T-helper 2 cell treated with Interferon-gamma antibody and Interleukin-4, amounts not matched to agents 100 ng/mL and 5 ng/mL, for 36 hours (primary cell): ENCODE data around the gene ITPR2. TPM values are rescaled to one million over a fixed set of nuclear protein-coding genes. Genes with fewer than 3 reads are reported as not detected.

Experiments
- intact Hi-C: fragments of 100-400 bp; cut with micrococcal nuclease; formaldehyde crosslinking; loops from one replicate; pipeline ENCODE4 v1.15.1; 2023
- total RNA-seq: library from RNA; stranded (reverse); gene quantifications from 2 replicates; pipeline ENCODE4 v1.2.3, GENCODE V29; 2022

The ITPR2 gene
- total RNA-seq, 1 donor from 2014 or later, result 40.2 TPM

DNA sequence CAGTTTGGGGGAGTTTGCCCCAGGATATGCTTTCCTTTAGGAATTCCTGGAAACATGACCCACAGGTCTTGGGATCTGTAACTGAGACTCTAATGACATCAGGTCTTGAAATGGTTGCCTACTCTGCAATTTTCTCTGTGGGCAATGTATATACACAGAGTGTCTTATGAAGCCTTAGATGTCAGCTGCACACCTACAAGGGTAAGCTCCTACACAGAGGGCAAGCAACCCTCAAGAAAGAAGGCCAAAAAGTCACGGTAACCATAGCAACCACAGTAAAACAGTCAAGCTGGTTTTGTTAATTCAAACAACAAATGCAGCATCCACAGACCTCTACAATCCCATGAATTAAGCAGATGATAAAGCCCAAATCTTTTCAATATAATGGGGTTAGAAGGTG is 344.6 kb downstream of the ITPR2 start:
- intact Hi-C loops, result no loop called here

DNA sequence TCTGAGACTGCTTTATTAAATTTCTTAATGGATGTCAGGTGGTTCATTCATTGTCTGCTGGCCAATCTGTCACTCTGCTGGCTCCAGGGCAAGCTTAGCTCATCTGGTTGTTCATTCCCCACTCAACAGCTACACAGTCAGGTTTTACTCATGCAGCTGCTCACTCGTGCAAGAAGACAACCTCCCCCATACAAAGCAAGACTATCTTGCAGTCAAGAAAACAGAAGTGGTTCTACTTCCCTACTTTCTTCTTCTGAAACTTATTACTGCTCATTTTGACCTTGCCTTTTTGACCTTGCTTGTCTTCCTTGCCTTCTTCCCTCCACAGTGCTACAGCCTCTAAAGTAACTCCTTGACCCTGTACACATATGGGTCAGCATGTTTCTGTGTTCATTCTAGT is 359.7 kb downstream of the ITPR2 start:
- intact Hi-C loops, result no loop called here

DNA sequence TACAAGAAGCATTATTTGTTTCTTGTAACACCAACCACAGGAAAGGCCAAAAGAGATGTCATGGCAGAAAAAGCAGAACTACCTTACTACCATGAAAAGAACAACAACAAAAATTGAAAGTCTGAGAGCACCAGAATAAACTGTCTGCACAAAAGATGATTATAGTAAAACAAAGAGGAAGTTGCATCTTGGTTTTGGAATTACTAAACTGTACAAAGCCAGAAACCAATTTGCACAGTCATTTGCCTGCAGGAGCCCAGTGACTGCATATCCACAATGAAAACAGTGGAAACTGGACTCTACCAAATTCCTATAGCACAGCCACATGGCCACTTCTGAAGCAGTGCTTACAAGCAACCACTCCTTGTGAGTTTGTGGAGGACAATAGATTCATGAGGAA is 361.4 kb downstream of the ITPR2 start:
- intact Hi-C loops, result no loop called here

DNA sequence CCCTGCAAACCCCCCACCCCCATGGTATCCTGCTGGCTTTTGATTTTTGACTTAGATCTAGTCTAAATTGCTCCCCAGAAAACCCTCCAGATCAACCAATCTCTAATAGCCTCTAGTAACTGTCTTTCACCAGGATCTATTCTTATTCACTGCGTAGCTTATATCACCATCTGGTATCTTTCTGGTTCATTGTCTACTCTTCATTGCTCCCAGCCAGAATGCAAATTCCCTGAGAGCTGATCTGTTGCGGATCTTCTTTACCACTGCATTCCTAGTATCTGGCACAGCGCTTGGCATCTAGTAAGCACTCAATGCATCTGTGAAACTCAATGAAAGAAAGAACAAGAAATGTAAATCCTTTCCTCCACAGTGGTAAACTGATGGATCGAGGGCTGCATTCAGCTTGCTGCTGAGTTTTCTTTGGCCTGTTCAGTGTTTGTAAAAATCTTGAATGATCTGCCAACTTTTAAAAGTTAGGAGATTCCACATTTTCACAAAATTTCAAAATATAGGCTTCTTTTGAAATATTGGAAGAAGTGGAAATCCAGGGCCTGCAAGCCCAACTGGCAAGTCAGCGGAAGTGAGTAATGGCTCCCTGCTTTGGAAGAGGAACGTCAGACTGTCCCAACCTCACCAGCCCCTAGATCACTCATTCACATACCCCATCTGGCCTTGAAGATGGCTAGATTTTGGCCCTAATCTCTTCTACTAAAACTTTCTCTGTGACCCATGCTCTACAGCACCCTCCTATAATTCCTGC is 363.4 kb downstream of the ITPR2 start:
- intact Hi-C loops, result no loop called here

DNA sequence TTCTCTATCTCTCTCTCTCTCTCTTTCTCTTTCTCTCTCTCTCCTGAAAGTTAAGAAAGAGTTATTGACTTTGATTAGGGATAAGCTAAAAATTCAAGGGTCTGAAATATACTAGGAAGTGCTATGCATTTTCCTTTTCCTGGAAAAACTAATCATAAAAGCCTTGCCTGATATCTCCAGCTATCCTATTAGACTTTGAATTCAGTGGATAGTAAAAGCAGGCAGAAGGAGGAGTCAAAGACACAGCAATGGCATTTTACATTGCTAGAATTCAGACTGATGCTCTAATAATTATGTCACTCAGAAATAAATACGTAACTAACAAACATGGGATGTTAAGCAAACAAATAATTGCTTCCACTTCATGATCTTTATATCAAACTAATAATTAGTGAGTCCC is 365.6 kb downstream of the ITPR2 start:
- intact Hi-C loops, result no loop called here

DNA sequence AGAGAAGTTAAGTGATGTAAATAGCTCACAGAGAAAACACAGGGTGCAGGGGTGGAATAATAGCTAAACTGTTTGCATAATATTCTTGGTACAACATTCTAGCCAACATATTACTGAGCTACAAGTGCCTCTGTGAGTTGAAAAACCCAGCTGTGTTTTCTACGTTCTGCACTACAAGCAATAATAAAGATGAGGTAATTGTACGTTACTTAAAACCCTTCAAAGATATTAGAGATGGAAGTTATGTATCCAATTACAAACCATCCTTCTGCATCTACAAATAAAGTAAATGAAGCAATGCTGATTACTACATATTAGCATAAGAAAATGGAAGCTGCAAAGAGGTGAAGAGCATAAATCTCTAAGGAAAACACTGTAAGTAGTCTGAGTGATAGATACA is 366.3 kb downstream of the ITPR2 start:
- intact Hi-C loops, result no loop called here

DNA sequence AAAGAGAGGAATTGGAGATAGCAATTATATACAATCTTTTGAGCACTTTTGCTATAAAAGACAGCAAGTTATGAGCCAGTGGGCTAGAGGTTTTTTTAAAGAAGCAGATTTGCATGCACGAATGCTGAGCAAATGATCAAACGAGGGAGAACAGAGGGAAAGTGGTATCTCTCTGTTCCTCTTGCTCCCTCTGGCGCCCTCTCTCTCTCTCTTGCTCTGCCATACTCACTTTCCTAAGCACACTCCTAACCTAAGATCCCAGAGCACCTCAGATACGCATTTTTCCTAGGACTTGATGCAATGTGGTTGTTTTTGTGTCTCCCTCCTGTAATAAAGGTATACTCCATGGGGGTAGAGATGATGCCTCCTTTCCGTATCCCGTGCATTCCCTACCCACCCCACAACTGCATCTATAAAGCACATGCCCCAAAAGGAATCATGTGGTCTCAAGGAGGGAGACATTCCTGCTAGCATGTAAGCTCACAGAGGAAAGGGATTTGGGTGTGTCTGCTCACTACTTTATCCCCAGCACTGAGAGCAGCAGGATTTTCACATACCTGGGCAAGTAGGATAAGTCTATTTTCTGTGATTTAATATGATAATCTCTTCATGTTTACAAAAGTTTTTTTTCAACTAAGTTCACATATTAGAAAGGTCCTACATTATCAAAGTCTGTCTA is 367.4 kb downstream of the ITPR2 start:
- intact Hi-C loops, result no loop called here

DNA sequence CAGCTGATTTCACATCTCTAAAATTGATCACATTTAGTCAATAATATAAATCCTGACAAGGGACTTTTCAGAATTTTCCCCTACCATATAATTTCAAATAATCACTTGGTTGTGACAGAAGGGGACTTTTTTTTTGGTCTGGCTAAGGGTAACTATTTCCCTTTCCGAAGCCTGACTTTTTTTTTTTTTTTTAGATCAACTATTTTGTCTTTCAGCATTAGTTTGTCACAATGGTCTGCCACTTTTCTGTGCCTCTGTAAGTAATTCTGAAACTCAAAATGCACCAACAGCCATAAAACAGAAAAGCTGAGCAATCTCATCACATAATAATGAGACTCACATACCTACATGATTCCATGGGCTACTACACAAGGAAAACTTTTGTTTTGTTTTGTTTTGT is 371.2 kb downstream of the ITPR2 start:
- intact Hi-C loops, result no loop called here

DNA sequence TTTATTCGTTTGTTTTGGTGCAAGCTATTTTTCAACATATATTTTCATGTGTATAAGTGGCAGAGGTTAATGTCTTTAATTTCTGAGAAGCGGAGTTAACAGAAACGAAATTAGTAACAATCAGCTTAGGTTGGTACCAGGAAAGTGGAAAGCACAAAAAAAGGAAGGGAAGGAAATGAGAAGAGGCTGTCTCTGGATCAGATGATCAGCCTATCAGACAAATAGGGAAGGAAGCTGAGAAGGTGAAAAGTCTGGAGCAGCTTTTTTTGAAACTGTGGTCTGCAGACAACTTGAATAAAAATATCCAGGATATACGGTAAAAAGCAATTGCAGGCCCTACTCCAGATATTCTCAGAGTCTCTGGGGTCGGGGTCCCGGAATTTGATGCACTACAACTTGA is 372.6 kb downstream of the ITPR2 start:
- intact Hi-C loops, result no loop called here

DNA sequence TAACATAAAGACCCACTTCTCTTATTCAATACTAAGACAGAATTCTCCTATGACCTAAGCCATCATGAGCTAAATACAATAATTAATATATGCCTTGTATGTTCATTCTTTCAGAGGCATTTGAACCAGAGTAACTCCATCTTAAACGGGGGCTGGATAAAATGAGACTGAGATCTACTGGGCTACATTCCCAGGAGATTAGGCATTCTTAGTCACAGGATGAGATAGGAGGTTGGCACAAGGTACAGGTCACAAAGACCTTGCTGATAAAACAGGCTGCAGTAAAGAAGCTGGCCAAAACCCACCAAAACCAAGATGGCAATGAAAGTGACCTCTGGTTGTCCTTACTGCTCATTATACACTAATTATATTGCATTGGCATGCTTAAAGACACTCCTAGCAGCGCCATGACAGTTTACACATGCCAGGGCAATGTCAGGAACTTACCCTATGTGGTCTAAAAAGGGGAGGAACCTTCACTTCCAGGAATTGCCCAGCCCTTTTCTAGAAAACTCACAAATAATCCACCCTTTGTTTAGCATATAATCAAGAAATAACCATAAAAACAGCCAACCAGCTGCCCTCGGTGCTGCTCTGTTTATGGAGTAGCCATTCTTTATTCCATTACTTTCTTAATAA is 376.9 kb downstream of the ITPR2 start:
- intact Hi-C loops, result no loop called here

DNA sequence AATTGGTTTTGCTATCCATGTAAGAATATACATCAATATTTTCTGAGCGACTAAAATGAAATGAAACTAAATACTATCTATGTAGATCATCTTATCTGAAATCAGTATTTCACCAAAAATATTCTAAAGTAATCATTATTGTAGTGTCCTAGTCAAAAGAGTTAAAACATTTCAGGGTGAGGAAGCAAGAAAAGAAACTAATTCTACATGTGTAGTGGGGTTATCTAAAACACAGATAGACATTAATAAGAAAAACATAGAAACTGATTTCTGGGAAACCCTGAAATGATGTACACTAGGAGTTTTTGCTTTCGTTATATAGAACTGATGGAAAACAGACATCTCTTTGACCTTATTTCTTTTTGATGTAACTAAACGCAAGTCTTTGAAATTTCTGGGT is 379.7 kb downstream of the ITPR2 start:
- intact Hi-C loops, result no loop called here

DNA sequence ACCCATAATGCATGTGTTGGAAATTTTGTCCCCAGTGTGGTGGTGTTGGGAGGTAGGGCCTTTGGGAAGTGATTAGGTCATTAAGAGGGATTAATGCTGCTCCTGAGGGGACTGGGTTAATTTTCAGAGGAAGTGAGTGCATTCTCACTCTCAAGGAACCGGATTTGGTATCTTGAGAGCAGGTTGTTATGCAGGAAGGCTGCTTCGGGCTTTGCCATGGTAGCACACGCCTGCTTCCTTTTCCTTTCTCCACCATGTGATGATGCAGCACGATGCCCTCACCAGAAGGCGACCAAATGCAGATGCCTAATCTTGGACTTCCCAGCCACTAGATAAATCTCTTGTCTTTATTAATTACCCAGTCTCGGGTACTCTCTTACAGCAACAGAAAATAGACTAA is 380.5 kb downstream of the ITPR2 start:
- intact Hi-C loops, result no loop called here

DNA sequence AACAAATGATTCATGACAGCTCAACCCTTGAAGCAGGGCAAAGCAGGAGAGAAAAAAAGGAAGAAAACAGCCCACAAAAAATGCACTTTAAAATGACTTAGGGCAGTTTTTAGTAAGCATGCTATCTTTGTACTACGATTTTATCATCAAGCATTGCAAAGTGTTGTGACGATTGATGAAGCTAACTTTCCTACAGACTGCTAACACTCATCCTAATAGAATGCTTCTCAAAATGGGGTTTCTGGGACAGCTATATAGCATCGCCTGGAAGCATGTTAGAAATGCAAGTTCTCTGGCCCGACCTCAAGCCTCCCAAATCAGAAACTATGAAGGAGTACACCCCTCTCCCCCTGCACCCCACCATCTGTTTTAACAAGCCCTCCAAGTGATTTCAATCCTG is 381.2 kb downstream of the ITPR2 start:
- intact Hi-C loops, result no loop called here

DNA sequence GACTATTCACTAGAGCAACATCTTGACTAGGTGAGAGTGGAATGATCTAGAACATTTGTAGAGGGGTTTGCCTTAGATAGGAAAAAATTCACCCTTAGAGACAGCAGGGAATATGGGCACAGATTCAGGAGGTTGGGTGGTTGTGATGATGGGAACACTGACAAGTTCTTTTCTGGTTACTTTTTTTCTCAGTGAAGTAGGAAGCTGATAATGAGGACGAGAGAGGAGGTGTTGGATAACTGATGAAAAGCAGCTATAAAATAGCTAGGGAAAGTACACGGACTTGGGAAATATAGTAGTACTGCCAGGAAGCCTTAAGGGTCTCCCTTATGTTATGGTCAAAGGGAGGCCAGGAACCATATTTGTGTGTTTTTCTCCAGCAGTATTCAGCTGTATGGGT is 387.1 kb downstream of the ITPR2 start:
- intact Hi-C loops, result no loop called here

DNA sequence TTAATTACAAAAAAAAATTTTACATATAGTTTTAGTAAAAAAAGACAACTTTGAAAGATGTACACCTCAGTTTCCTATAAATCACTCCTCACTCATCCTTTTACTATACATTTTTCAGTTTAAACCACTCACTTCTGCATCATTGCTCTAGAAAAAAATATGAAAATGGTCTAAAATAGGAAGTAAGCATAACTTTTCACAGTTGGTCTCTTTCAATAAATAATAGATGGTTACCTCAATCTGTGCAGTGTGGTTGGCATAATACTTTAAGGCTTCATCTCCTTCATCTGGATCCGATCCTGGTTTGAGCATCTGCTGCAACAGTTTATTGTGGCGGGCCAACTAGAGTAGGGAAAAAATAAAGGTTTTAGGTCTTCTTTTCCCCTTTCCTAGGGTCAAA is 389.7 kb downstream of the ITPR2 start:
- intact Hi-C loops, result no loop called here

DNA sequence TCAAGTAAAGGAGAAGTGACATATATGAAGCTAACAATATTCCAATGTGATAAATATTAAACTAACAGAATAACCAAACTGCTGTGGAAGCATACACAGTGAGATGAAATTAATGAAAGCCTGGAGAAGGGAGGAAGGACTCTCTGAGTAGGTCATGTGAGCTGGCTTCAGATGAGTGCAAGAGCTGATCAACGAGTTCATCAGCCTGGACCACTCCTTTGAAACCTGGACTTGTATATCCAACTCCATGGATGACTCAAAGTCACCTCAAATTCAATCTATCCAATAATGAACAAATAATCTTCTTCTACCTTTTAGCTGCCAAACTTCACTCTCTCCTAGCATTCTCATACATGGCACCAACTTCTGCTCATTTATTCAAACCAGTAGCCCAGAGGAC is 391.6 kb downstream of the ITPR2 start:
- intact Hi-C loops, result no loop called here

DNA sequence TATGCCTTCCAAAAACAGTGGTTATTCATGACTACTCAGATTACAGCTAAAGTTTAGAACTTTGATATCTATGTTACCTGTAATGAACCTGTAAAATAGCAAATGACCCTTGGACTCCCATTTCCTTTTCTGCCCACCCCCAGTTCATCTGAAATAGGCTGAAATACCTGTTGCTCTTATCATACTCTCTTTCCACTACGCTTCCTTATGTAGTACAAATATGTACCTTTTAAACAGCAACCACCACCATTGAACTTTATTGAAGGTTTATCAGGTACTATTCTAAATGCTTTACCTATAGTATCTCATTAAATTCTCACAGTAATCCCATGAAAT is 398.0 kb downstream of the ITPR2 start:
- intact Hi-C loops, result loop anchor here (10.0 kb wide), 1 partner anchor 180 kb away; no protein-coding TSS in a partner anchor

DNA sequence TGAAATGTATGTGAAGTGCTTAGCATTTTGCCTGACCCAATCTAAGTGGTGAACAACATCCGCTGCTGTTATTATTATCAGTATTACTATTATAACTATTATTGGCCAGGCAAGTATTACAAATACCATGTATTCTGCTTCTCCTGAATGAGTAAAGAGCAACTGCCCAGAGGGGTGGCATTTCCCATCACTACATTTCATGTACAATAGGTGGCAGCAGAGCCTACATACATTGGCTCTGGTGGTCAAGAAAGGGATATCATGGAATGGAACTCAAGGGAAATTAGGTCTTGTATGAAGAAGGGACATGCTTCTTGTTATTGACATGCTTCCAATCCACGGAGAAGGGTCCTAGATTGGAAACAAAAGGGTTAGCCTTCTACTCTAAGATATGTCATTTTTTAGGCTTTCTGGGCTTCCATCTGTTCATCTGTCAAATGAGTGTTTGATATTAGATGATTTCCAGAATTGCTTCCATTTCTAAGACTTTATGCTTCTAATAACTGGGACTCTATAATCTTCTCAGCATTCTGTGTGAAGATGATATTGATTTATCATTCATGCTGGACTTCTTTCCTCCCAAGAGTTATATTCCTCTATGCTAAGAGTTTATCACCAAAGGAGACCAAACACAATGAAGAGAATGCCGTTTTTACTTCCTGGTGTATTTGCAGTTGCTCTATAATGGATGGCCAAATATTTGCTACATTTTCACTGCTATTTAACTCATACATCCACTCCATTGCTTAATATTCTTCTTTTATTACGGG is 398.5 kb downstream of the ITPR2 start:
- intact Hi-C loops, result loop anchor here (10.0 kb wide), 1 partner anchor 180 kb away; no protein-coding TSS in a partner anchor

DNA sequence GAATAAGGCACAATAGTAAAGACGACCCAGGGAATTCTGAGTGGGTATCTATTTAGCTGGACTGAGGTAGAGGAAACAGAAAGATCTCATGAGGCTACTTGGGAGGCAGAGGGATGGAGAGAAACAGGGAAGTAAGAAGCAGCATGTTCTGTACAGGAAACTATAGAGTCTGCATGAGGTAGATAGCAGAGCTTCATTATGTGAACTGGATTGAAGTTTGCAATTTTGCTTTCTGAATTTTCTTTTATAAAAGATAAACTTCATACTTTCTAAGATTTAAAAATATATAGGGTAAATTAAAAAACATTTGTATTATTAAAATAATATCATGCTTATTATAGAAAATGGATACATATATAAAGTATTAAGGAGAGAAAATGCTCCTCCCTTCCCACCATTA is 399.3 kb downstream of the ITPR2 start:
- intact Hi-C loops, result loop anchor here (10.0 kb wide), 1 partner anchor 181 kb away; no protein-coding TSS in a partner anchor

DNA sequence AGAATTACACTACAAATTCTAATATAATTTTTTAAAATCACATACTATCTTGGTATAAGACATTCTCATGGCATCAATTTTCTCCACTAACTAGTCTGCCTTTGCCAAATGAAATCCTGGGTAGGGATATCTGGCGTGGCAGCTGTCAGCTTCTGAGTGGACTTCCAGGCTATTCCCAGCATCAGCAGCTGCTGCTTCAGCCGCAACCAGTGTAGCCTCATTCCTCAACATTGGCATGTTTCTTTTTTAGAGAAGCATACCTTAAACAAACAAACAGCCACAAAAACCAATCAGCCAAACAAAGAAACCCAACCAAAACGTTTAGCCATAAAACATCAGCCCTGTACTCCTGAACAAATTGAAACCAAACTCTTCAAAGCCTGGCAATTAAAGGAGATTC is 401.8 kb downstream of the ITPR2 start:
- intact Hi-C loops, result loop anchor here (10.0 kb wide), 1 partner anchor 184 kb away; no protein-coding TSS in a partner anchor

DNA sequence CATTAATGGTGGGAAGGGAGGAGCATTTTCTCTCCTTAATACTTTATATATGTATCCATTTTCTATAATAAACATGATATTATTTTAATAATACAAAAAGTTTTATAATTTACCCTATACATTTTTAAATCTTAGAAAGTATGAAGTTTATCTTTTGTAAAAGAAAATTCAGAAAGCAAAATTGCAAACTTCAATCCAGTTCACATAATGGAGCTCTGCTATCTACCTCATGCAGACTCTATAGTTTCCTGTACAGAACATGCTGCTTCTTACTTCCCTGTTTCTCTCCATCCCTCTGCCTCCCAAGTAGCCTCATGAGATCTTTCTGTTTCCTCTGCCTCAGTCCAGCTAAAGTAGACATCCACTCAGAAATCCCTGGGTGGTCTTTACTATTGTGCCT is 402.4 kb downstream of the ITPR2 start:
- intact Hi-C loops, result loop anchor here (10.0 kb wide), 1 partner anchor 184 kb away; no protein-coding TSS in a partner anchor
